A549 (cell line): ENCODE results near the gene ZRANB3.

Experiments used
- HDAC2 ChIP-seq: fragments of 200-600 bp; sonication (generic); IDR thresholded peaks from 2 replicates; pipeline ENCODE4 v1.6.1; 2016
- JUN ChIP-seq, 2 experiments: fragments of >200 bp; sonication (Bioruptor Twin); formaldehyde crosslinking; IDR thresholded peaks; 2 replicates in 1 of 2; 3 replicates in 1 of 2; pipeline ENCODE4 v1.6.1; 2016 to 2017
- MYC ChIP-seq: IDR thresholded peaks from 2 replicates; pipeline ENCODE4 v1.6.1; 2012; ENCODE audit warnings: mild to moderate bottlenecking, inconsistent platforms, low read length, improper control_type of control experiment, borderline replicate concordance
- POLR2A ChIP-seq: IDR thresholded peaks from 2 replicates; pipeline ENCODE4 v1.6.1; 2012; ENCODE audit warnings: mild to moderate bottlenecking, low read length
- RCOR1 ChIP-seq: fragments of 150-350 bp; IDR thresholded peaks from 2 replicates; pipeline ENCODE4 v1.6.1; 2014; ENCODE audit warnings: antibody characterized with exemption, low read length, low read depth
- RNF2 ChIP-seq: fragments of 200-600 bp; sonication (generic); IDR thresholded peaks from 2 replicates; pipeline ENCODE4 v1.6.1; 2016; ENCODE audit warnings: low read depth, mild to moderate bottlenecking, antibody characterized with exemption, moderate library complexity, borderline replicate concordance
- TF ChIP-seq, protein P1 (sequence below): fragments of >200 bp; sonication (Bioruptor Twin); formaldehyde crosslinking; IDR thresholded peaks from 3 replicates; pipeline ENCODE4 v1.5.1; 2016
- TF ChIP-seq, protein P2 (sequence below): IDR thresholded peaks from 2 replicates; pipeline ENCODE4 v1.6.1; 2012; ENCODE audit warnings: low read depth, borderline replicate concordance
- TF ChIP-seq, protein P3 (sequence below): IDR thresholded peaks from 2 replicates; pipeline ENCODE4 v1.6.1; 2012

DNA sequence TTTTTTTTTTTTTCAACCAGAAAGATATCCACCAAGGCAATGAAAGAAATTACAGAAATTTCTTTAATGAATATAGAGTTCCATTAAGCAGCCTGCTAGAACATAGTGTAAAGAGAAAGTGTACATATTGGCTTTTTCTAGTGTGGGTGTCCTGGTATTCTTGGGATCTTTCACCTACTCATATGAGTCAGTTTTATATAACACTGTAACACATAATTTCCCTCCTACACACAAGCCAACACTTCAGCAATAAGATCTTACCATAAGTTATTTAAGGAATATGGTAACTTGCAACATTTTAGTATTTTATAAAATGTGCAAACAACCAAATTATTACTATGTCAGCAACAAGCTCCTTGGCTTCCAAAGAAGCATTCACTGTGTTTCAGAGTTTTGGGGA is 59.9 kb downstream of the ZRANB3 start:
- TF ChIP-seq, protein P1, sequence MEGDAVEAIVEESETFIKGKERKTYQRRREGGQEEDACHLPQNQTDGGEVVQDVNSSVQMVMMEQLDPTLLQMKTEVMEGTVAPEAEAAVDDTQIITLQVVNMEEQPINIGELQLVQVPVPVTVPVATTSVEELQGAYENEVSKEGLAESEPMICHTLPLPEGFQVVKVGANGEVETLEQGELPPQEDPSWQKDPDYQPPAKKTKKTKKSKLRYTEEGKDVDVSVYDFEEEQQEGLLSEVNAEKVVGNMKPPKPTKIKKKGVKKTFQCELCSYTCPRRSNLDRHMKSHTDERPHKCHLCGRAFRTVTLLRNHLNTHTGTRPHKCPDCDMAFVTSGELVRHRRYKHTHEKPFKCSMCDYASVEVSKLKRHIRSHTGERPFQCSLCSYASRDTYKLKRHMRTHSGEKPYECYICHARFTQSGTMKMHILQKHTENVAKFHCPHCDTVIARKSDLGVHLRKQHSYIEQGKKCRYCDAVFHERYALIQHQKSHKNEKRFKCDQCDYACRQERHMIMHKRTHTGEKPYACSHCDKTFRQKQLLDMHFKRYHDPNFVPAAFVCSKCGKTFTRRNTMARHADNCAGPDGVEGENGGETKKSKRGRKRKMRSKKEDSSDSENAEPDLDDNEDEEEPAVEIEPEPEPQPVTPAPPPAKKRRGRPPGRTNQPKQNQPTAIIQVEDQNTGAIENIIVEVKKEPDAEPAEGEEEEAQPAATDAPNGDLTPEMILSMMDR: no peak
- no peak for TF ChIP-seq JUN (IDR thresholded peaks at IDR 0.05)
- TF ChIP-seq, protein P2, sequence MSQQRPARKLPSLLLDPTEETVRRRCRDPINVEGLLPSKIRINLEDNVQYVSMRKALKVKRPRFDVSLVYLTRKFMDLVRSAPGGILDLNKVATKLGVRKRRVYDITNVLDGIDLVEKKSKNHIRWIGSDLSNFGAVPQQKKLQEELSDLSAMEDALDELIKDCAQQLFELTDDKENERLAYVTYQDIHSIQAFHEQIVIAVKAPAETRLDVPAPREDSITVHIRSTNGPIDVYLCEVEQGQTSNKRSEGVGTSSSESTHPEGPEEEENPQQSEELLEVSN: no peak
- TF ChIP-seq MYC: no peak
- TF ChIP-seq, protein P3, sequence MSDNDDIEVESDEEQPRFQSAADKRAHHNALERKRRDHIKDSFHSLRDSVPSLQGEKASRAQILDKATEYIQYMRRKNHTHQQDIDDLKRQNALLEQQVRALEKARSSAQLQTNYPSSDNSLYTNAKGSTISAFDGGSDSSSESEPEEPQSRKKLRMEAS: no peak
- no peak for TF ChIP-seq HDAC2
- no peak for TF ChIP-seq RNF2
- no peak for TF ChIP-seq RCOR1
- no peak for TF ChIP-seq POLR2A
